GM08714 (cell line): Measurements from ENCODE around the gene MRPL51.

Source experiments
- H3K4me3 ChIP-seq: fragments of 200-500 bp; sonication (Bioruptor generic); 2 replicates; pipeline ENCODE4 v1.5.1; 2014; ENCODE audit warnings: mild to moderate bottlenecking, low read length, inconsistent platforms
- ZNF274 ChIP-seq: IDR thresholded peaks from 2 replicates; pipeline ENCODE4 v1.6.1; 2012; ENCODE audit warnings: mild to moderate bottlenecking, low read depth, low read length

MRPL51 gene

GRCh38 chr12:6463216-6463615 lies 29.8 kb downstream of the MRPL51 start:
- TF ChIP-seq ZNF274 = no peak
- H3K4me3 ChIP-seq = no peak overlapping the region

- no peak overlapping the region; the same call in 1 of the 2 replicates for H3K4me3 ChIP-seq
- no peak for TF ChIP-seq ZNF274
Measured at GRCh38 chr12:6462234-6462995, 30.6 kb downstream of the MRPL51 start.

- no peak for TF ChIP-seq ZNF274
- peak overlapping the region; percentile 6; the same call in 1 of the 2 replicates for H3K4me3 ChIP-seq
Measured at GRCh38 chr12:6461401-6462233, 31.4 kb downstream of the MRPL51 start.

GRCh38 chr12:6460751-6461371 lies 32.2 kb downstream of the MRPL51 start:
- H3K4me3 ChIP-seq = peak overlapping the region; percentile 6; the same call in 1 of the 2 replicates
- TF ChIP-seq ZNF274 = no peak

- H3K4me3 ChIP-seq = no peak overlapping the region
- TF ChIP-seq ZNF274 = no peak
Measured at GRCh38 chr12:6459004-6459337, 34.1 kb downstream of the MRPL51 start.

- no peak overlapping the region for H3K4me3 ChIP-seq
- no peak for TF ChIP-seq ZNF274
Measured at GRCh38 chr12:6458281-6459003, 34.6 kb downstream of the MRPL51 start.

GRCh38 chr12:6457220-6457945 lies 35.7 kb downstream of the MRPL51 start:
- no peak overlapping the region for H3K4me3 ChIP-seq
- TF ChIP-seq ZNF274 = no peak

GRCh38 chr12:6452944-6453630 lies 40.0 kb downstream of the MRPL51 start:
- TF ChIP-seq ZNF274 = no peak

GRCh38 chr12:6452245-6452943 lies 40.7 kb downstream of the MRPL51 start:
- no peak for TF ChIP-seq ZNF274
- H3K4me3 ChIP-seq = peak overlapping the region; percentile 78

More at GRCh38 chr12:6452944-6453630, 40.0 kb downstream of the MRPL51 start:
- H3K4me3 ChIP-seq = peak overlapping the region; percentile 78

GRCh38 chr12:6451348-6452244 lies 41.5 kb downstream of the MRPL51 start, which contains the start of gene TAPBPL:
Gene TAPBPL, plus strand, starts transcription at chr12:6452042. Its CDS starts 207 bp downstream, at chr12:6452249.
- peak within 1 kb of the TSS; percentile 78 for H3K4me3 ChIP-seq

GRCh38 chr12:6450869-6451347 lies 42.2 kb downstream of the MRPL51 start:
- no peak for TF ChIP-seq ZNF274
- peak overlapping the region; percentile 78; the same call in 1 of the 2 replicates for H3K4me3 ChIP-seq

More at GRCh38 chr12:6451348-6452244, 41.5 kb downstream of the MRPL51 start, which contains the start of gene TAPBPL:
- TF ChIP-seq ZNF274 = no peak
